A673 (cell line): ENCODE results near the gene LXN.

Source experiments
- CTCF ChIP-seq: fragments of 300-800, 200-600 bp; sonication (generic); conservative IDR thresholded peaks from 2 replicates; pipeline ENCODE4 v1.5.1; 2017; ENCODE audit warnings: low read depth, mild to moderate bottlenecking, antibody characterized with exemption, low read length, moderate library complexity, mixed read lengths
- EZH2 ChIP-seq: fragments of 200-600 bp; sonication (generic); IDR thresholded peaks from 2 replicates; pipeline ENCODE4 v1.6.1; 2017; ENCODE audit warnings: borderline replicate concordance, low read depth, mild to moderate bottlenecking, mixed read lengths, antibody characterized with exemption, low read length; ENCODE audit not compliant: poor library complexity, severe bottlenecking

- TF ChIP-seq CTCF (no peak), EZH2 (no peak)
Observed at GRCh38 chr3:158711886-158712285, 39.4 kb upstream of the LXN start.
